K562 (cell line): ENCODE measurements around the gene CARMIL3.

Experiments used
- BACH1 ChIP-seq: fragments of 200-800 bp; sonication (Bioruptor generic); IDR thresholded peaks from 2 replicates; pipeline ENCODE4 v1.6.1; 2016; ENCODE audit warnings: missing genetic modification characterization, missing compliant biosample characterization
- JUND ChIP-seq, 2 experiments: IDR thresholded peaks; 2 replicates in 1 of 2; 3 replicates in 1 of 2; pipeline ENCODE4 v1.6.1; 2011; ENCODE audit warnings: borderline replicate concordance in 2 of 2, low read depth in 2 of 2, low read length in 2 of 2, improper control_type of control experiment in 1 of 2, missing biosample characterization in 1 of 2, missing genetic modification characterization in 1 of 2, missing genetic modification reagents in 1 of 2
- MYC ChIP-seq, 2 experiments: fragments of 250-450 bp in 1 of 2; sonication (Bioruptor Pico) in 1 of 2; IDR thresholded peaks; 2 replicates each; pipeline versions ENCODE4 v1.5.1 to v1.6.1; 2012 to 2021; ENCODE audit warnings: low read depth in 2 of 2, borderline replicate concordance in 1 of 2, improper control_type of control experiment in 1 of 2, low read length in 1 of 2, mild to moderate bottlenecking in 1 of 2, moderate library complexity in 1 of 2
- NRF1 ChIP-seq, 2 experiments: fragments of 450-650 bp; IDR thresholded peaks in 1 of 2; conservative IDR thresholded peaks in 1 of 2; 2 replicates each; pipeline ENCODE4 v1.6.1; 2014; ENCODE audit warnings: mild to moderate bottlenecking in 2 of 2
- POLR2A ChIP-seq: fragments of 450-650 bp; conservative IDR thresholded peaks from 2 replicates; pipeline ENCODE4 v1.6.1; 2016
- POLR2AphosphoS2 ChIP-seq: IDR thresholded peaks from 2 replicates; pipeline ENCODE4 v1.6.1; 2012; ENCODE audit warnings: low read length, improper control_type of control experiment
- RFX5 ChIP-seq: IDR thresholded peaks from 2 replicates; pipeline ENCODE4 v1.6.1; 2011; ENCODE audit warnings: low read depth, mild to moderate bottlenecking, improper control_type of control experiment, low read length
- ZZZ3 ChIP-seq: fragments of 450-650 bp; IDR thresholded peaks from 2 replicates; pipeline ENCODE4 v1.6.1; 2016; ENCODE audit warnings: antibody characterized with exemption, mild to moderate bottlenecking, moderate library complexity
- TF ChIP-seq, protein P1 (sequence below), 2 experiments: fragments of 450-650 bp in 1 of 2; sonication (generic) in 1 of 2; formaldehyde crosslinking in 1 of 2; IDR thresholded peaks; 2 replicates each; pipeline versions ENCODE4 v1.7.1 to v1.9.0; 2016 to 2022; ENCODE audit warnings: inconsistent platforms in 1 of 2, mild to moderate bottlenecking in 1 of 2, missing genetic modification reagents in 1 of 2

DNA sequence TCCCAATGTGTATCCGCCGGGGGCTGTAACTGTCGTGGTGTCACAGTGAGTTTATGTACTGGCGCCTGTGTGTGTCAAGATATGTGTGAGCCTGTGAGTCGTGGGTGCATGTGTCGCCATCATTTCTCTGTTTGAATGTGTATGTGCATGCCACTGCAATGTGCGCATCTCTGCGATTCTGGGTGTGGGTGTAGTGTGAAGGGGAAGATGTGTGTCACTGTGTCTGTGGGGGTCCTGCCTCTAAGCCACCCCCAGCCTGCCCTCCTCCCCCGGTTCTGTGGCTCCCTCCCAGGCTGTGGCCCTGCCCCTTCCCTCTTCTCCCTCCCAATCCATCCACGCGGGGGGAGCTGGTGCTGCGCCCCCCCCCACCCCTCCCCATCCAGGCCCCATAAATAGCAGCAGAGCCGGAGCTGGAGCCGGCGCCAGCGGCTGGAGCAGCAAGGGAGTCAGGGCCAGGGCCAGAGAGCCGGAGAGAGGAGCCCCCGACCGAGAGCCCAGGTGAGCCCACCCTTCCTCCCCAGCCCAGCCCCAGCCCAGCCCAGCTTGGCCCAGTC is 19.4 kb downstream of the CARMIL3 start, which contains the start of gene CPNE6:
- TF ChIP-seq MYC (IDR thresholded peaks at IDR 0.05; ENCODE audit: low read depth, low read length) (no peak), MYC (CRISPR knock-in tag; IDR thresholded peaks at IDR 0.05; ENCODE audit: borderline replicate concordance, low read depth) (no peak), JUND (IDR thresholded peaks at IDR 0.05; ENCODE audit: borderline replicate concordance, low read depth, low read length) (no peak), JUND (tag; IDR thresholded peaks at IDR 0.05; ENCODE audit: borderline replicate concordance, low read depth, low read length) (no peak), RFX5 (no peak), NRF1 (conservative IDR thresholded peaks at IDR 0.05 in 1 of 2, IDR thresholded peaks at IDR 0.05 in 1 of 2) (no peak), BACH1 (tag) (no peak), POLR2AphosphoS2 (no peak), POLR2A (no peak), ZZZ3 (no peak)
- TF ChIP-seq, protein P1, sequence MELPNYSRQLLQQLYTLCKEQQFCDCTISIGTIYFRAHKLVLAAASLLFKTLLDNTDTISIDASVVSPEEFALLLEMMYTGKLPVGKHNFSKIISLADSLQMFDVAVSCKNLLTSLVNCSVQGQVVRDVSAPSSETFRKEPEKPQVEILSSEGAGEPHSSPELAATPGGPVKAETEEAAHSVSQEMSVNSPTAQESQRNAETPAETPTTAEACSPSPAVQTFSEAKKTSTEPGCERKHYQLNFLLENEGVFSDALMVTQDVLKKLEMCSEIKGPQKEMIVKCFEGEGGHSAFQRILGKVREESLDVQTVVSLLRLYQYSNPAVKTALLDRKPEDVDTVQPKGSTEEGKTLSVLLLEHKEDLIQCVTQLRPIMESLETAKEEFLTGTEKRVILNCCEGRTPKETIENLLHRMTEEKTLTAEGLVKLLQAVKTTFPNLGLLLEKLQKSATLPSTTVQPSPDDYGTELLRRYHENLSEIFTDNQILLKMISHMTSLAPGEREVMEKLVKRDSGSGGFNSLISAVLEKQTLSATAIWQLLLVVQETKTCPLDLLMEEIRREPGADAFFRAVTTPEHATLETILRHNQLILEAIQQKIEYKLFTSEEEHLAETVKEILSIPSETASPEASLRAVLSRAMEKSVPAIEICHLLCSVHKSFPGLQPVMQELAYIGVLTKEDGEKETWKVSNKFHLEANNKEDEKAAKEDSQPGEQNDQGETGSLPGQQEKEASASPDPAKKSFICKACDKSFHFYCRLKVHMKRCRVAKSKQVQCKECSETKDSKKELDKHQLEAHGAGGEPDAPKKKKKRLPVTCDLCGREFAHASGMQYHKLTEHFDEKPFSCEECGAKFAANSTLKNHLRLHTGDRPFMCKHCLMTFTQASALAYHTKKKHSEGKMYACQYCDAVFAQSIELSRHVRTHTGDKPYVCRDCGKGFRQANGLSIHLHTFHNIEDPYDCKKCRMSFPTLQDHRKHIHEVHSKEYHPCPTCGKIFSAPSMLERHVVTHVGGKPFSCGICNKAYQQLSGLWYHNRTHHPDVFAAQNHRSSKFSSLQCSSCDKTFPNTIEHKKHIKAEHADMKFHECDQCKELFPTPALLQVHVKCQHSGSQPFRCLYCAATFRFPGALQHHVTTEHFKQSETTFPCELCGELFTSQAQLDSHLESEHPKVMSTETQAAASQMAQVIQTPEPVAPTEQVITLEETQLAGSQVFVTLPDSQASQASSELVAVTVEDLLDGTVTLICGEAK (IDR thresholded peaks at IDR 0.05) = no peak
- TF ChIP-seq, protein P1 (CRISPR knock-in tag; IDR thresholded peaks at IDR 0.05) = no peak
